ENCODE measurements around the gene HSF2BP.
"Not testable (repeated sequence)": the region's sequence is repeated elsewhere in the genome, so short reads cannot be mapped to it uniquely, and the experiment has no call there.

HSF2BP gene

GRCh38 chr21:43687566-43688399, 28.5 kb upstream of the HSF2BP start:
- no peak for DNase-seq (ENCODE audit: low read depth)

GRCh38 chr21:43686811-43687565, 27.7 kb upstream of the HSF2BP start:
- DNase-seq (ENCODE audit: low read depth), result no peak

- no peak for DNase-seq (ENCODE audit: low read depth)
These were observed 25.1 kb upstream of the HSF2BP start for GRCh38 chr21:43684424-43684823.

GRCh38 chr21:43681650-43682049, 22.4 kb upstream of the HSF2BP start:
- no peak for DNase-seq (ENCODE audit: low read depth)

GRCh38 chr21:43680421-43680820, 21.1 kb upstream of the HSF2BP start:
- not testable (repeated sequence) for DNase-seq (ENCODE audit: low read depth)

GRCh38 chr21:43679951-43680350, 20.7 kb upstream of the HSF2BP start:
- DNase-seq (ENCODE audit: low read depth), result no peak

GRCh38 chr21:43676391-43676790, 17.1 kb upstream of the HSF2BP start:
- DNase-seq (ENCODE audit: low read depth), result no peak

- no peak for DNase-seq (ENCODE audit: low read depth)
These were observed 16.6 kb upstream of the HSF2BP start for GRCh38 chr21:43675871-43676270.

- no peak for DNase-seq (ENCODE audit: low read depth)
These were observed 10.7 kb upstream of the HSF2BP start for GRCh38 chr21:43669828-43670605.

- no peak for DNase-seq (ENCODE audit: low read depth)
These were observed 8.1 kb upstream of the HSF2BP start for GRCh38 chr21:43667191-43667904.

GRCh38 chr21:43665879-43666278, 6.6 kb upstream of the HSF2BP start:
- DNase-seq (ENCODE audit: low read depth), result no peak

- DNase-seq (ENCODE audit: low read depth), result no peak
These were observed 5.1 kb upstream of the HSF2BP start for GRCh38 chr21:43664358-43664757.

GRCh38 chr21:43663033-43663432, 3.7 kb upstream of the HSF2BP start:
- no peak for DNase-seq (ENCODE audit: low read depth)

GRCh38 chr21:43662286-43662685, 3.0 kb upstream of the HSF2BP start:
- DNase-seq (ENCODE audit: low read depth), result no peak

- no peak for DNase-seq (ENCODE audit: low read depth)
These were observed 536 bp downstream of the HSF2BP start for GRCh38 chr21:43658769-43659135.

GRCh38 chr21:43658088-43658741, 1.1 kb downstream of the HSF2BP start:
- no peak for DNase-seq (ENCODE audit: low read depth)

- DNase-seq (ENCODE audit: low read depth), result no peak
These were observed 1.8 kb downstream of the HSF2BP start for GRCh38 chr21:43657355-43658087.

- DNase-seq (ENCODE audit: low read depth), result no peak
These were observed 4.3 kb downstream of the HSF2BP start for GRCh38 chr21:43654806-43655489.

GRCh38 chr21:43653626-43654025, 5.7 kb downstream of the HSF2BP start:
- DNase-seq (ENCODE audit: low read depth), result no peak

GRCh38 chr21:43652616-43653015, 6.7 kb downstream of the HSF2BP start:
- DNase-seq (ENCODE audit: low read depth), result no peak

Data from stimulated activated CD8-positive, alpha-beta memory T cell treated with anti-CD3 and anti-CD28 coated beads, Interleukin-15, amount 100 ng/mL, for 1 hour (primary cell).